PC-3 (cell line): ENCODE results near the gene PTK6. TPM values are rescaled to one million over a fixed set of nuclear protein-coding genes. Genes with fewer than 3 reads are reported as not detected.

Experiments
- ATAC-seq: fragments of 200-7000 bp; cut with Tn5 transposase; 2 replicates; pipeline ENCODE4 v1.9.1; 2020; ENCODE audit warnings: mild to moderate bottlenecking, moderate library complexity
- BruUV-seq: library from RNA; stranded (reverse); fragments of 400-500 nt; replicated peaks from 2 replicates; lab custom pipeline; 2021; lab: Mats Ljungman, UMichigan
- CTCF ChIA-PET: fragments of 300-600 bp; sonication (Branson Sonifier 250); formaldehyde crosslinking; loops from one replicate; lab custom pipeline; 2022; ENCODE audit warnings: antibody characterized with exemption; lab: Charles Lee
- POLR2A ChIA-PET: fragments of 300-600 bp; sonication (Branson Sonifier 250); formaldehyde crosslinking; loops from one replicate; lab custom pipeline; 2022; ENCODE audit warnings: antibody characterized with exemption; ENCODE audit not compliant: unreplicated experiment; lab: Charles Lee
- DNase-seq: peaks from one replicate; pipeline ENCODE4 v3.0.0-alpha.2; 2015
- H2AFZ ChIP-seq: fragments of 300-600 bp; sonication (generic); 2 replicates; pipeline ENCODE4 v1.6.0; 2016; ENCODE audit warnings: antibody characterized with exemption, low read length
- H3F3A ChIP-seq: fragments of 300-600 bp; sonication (generic); one replicate; pipeline ENCODE4 v1.6.0; 2017; ENCODE audit warnings: antibody characterized with exemption, low read length, control low read depth, mild to moderate bottlenecking; ENCODE audit not compliant: unreplicated experiment
- H3K27ac ChIP-seq: fragments of 300-600 bp; sonication (generic); 2 replicates; pipeline ENCODE4 v1.5.1; 2016; ENCODE audit warnings: mild to moderate bottlenecking, low read length
- H3K27me3 ChIP-seq: fragments of 300-600 bp; sonication (generic); 2 replicates; pipeline ENCODE4 v1.6.1; 2016; ENCODE audit warnings: low read length, mixed read lengths
- H3K36me3 ChIP-seq: fragments of 300-600 bp; sonication (generic); 2 replicates; pipeline ENCODE4 v1.6.1; 2016; ENCODE audit warnings: low read depth, mixed run types, low read length, mixed read lengths
- H3K4me1 ChIP-seq: fragments of 300-600 bp; sonication (generic); 2 replicates; pipeline ENCODE4 v1.5.1; 2016; ENCODE audit warnings: low read length; ENCODE audit not compliant: insufficient read depth
- H3K4me2 ChIP-seq: fragments of 300-600 bp; sonication (generic); 2 replicates; pipeline ENCODE4 v1.6.0; 2016; ENCODE audit warnings: low read length
- H3K4me3 ChIP-seq: fragments of 300-600 bp; sonication (generic); 2 replicates; pipeline ENCODE4 v1.5.1; 2016; ENCODE audit warnings: mild to moderate bottlenecking, low read length, mixed read lengths
- H3K79me2 ChIP-seq: fragments of 300-600 bp; sonication (generic); 2 replicates; pipeline ENCODE4 v1.6.1; 2017; ENCODE audit warnings: low read length, mixed read lengths
- H3K9ac ChIP-seq: fragments of 300-600 bp; sonication (generic); 2 replicates; pipeline ENCODE4 v1.6.0; 2016; ENCODE audit warnings: mild to moderate bottlenecking, low read length
- H3K9me2 ChIP-seq: fragments of 300-600 bp; sonication (generic); replicated peaks from 2 replicates; pipeline ENCODE4 v1.6.1; 2016; ENCODE audit warnings: mixed run types, low read length, mixed read lengths
- H3K9me3 ChIP-seq: fragments of 300-600 bp; sonication (generic); 2 replicates; pipeline ENCODE4 v1.6.1; 2016; ENCODE audit warnings: low read length, mixed read lengths
- H4K20me1 ChIP-seq: fragments of 300-600 bp; sonication (generic); 2 replicates; pipeline ENCODE4 v1.6.1; 2016; ENCODE audit warnings: low read length, mixed read lengths
- CTCF ChIP-seq: fragments of 300-600 bp; sonication (generic); conservative IDR thresholded peaks from 2 replicates; pipeline ENCODE4 v1.5.1; 2017; ENCODE audit warnings: antibody characterized with exemption, low read depth, mild to moderate bottlenecking, low read length
- EZH2 ChIP-seq: fragments of 300-600 bp; sonication (generic); IDR thresholded peaks from one replicate; pipeline ENCODE4 v1.6.1; 2017; ENCODE audit warnings: antibody characterized with exemption, mild to moderate bottlenecking, low read length; ENCODE audit not compliant: unreplicated experiment
- EZH2phosphoT487 ChIP-seq: fragments of 300-600 bp; sonication (generic); IDR thresholded peaks from 2 replicates; pipeline ENCODE4 v1.6.1; 2018; ENCODE audit warnings: mild to moderate bottlenecking, antibody characterized with exemption, low read length, borderline replicate concordance
- intact Hi-C: fragments of 100-400 bp; cut with micrococcal nuclease; formaldehyde crosslinking; loops from 2 replicates; pipeline ENCODE4 v1.9.0; 2023
- total RNA-seq: library from RNA; depleted of rRNA; stranded (reverse); fragments of >200 nt; gene quantifications from 2 replicates; pipeline ENCODE4 v1.2.3, GENCODE V29; 2014

The PTK6 gene
- total RNA-seq, 1 experiment from 2014 or later, result 11.1 TPM

GRCh38 chr20:63545814-63546213 lies 8.6 kb upstream of the PTK6 start:
- Histone ChIP-seq H3K9ac (peak overlapping the region; percentile 52), H3K4me1 (peaks cover 29% of the 10 kb centered on the region), H3K4me2 (peak overlapping the region; percentile 76), H2AFZ (no peak overlapping the region), H3K36me3 (no peaks in the 10 kb centered on the region), H3K9me2 (no peaks in the 10 kb centered on the region), H3F3A (no peaks in the 10 kb centered on the region), H3K9me3 (no peaks in the 10 kb centered on the region), H3K4me3 (no peak overlapping the region), H3K79me2 (no peaks in the 10 kb centered on the region), H3K27me3 (no peaks in the 10 kb centered on the region), H4K20me1 (no peaks in the 10 kb centered on the region), H3K27ac (peak overlapping the region; percentile 80)
- no peak for DNase-seq
- TF ChIP-seq CTCF (no peak), EZH2 (no peak)
- intact Hi-C loops, result no loop called here
- ATAC-seq, result no peak
- CTCF ChIA-PET, result no interaction called here
- no TSS peak for BruUV-seq
- POLR2A ChIA-PET, result no interaction called here

GRCh38 chr20:63544958-63545516 lies 7.9 kb upstream of the PTK6 start:
- Histone ChIP-seq H3K9me3 (no peaks in the 10 kb centered on the region), H3K9me2 (no peaks in the 10 kb centered on the region), H3F3A (no peaks in the 10 kb centered on the region), H4K20me1 (no peaks in the 10 kb centered on the region), H3K79me2 (no peaks in the 10 kb centered on the region), H3K4me1 (peaks cover 31% of the 10 kb centered on the region), H3K4me3 (peak overlapping the region; percentile 43; the same call in 1 of the 2 replicates), H3K9ac (peak overlapping the region; percentile 52), H2AFZ (peak overlapping the region; percentile 33; the same call in 1 of the 2 replicates), H3K4me2 (peak overlapping the region; percentile 76), H3K27me3 (no peaks in the 10 kb centered on the region), H3K36me3 (no peaks in the 10 kb centered on the region), H3K27ac (peak overlapping the region; percentile 80)
- POLR2A ChIA-PET, result interaction anchor here (0.8 kb wide), 1 partner anchor 113 kb away, joined by 3 read pairs; the partner anchor contains the start of gene RTEL1
- TF ChIP-seq EZH2, result no peak
- no peak for TF ChIP-seq EZH2phosphoT487
- no peak for TF ChIP-seq CTCF
- BruUV-seq, result no TSS peak
- CTCF ChIA-PET, result interaction anchor here (0.7 kb wide), 1 partner anchor 518 kb away, joined by 3 read pairs; no protein-coding TSS in a partner anchor
- intact Hi-C loops, result no loop called here
- ATAC-seq (peak; percentile 89), DNase-seq (peak; percentile 97)
